ENCODE results near the gene PRSS38. TPM values are rescaled to one million over a fixed set of nuclear protein-coding genes. Genes with fewer than 3 reads are reported as not detected.

The PRSS38 gene
- total and polyA plus RNA-seq, 2 experiments from 2014 or later: not detected

- H3K36me3 Mint-ChIP-seq (ENCODE audit: low read depth): no peaks in the 10 kb centered on the region
- no peak for TF ChIP-seq EZH2phosphoT487 (IDR thresholded peaks at IDR 0.05; ENCODE audit: unreplicated experiment)
- TF ChIP-seq EZH2 (IDR thresholded peaks at IDR 0.05; ENCODE audit: low read depth, unreplicated experiment): no peak
- TF ChIP-seq JUNB (IDR thresholded peaks at IDR 0.05; ENCODE audit: unreplicated experiment): no peak
- TF ChIP-seq, protein P1, sequence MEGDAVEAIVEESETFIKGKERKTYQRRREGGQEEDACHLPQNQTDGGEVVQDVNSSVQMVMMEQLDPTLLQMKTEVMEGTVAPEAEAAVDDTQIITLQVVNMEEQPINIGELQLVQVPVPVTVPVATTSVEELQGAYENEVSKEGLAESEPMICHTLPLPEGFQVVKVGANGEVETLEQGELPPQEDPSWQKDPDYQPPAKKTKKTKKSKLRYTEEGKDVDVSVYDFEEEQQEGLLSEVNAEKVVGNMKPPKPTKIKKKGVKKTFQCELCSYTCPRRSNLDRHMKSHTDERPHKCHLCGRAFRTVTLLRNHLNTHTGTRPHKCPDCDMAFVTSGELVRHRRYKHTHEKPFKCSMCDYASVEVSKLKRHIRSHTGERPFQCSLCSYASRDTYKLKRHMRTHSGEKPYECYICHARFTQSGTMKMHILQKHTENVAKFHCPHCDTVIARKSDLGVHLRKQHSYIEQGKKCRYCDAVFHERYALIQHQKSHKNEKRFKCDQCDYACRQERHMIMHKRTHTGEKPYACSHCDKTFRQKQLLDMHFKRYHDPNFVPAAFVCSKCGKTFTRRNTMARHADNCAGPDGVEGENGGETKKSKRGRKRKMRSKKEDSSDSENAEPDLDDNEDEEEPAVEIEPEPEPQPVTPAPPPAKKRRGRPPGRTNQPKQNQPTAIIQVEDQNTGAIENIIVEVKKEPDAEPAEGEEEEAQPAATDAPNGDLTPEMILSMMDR (conservative IDR thresholded peaks at IDR 0.05; ENCODE audit: low read depth in 2 of 2): no peak
- TF ChIP-seq CREB1 (CRISPR knock-in tag; IDR thresholded peaks at IDR 0.05; ENCODE audit: low read depth): no peak
- TF ChIP-seq, protein P2, sequence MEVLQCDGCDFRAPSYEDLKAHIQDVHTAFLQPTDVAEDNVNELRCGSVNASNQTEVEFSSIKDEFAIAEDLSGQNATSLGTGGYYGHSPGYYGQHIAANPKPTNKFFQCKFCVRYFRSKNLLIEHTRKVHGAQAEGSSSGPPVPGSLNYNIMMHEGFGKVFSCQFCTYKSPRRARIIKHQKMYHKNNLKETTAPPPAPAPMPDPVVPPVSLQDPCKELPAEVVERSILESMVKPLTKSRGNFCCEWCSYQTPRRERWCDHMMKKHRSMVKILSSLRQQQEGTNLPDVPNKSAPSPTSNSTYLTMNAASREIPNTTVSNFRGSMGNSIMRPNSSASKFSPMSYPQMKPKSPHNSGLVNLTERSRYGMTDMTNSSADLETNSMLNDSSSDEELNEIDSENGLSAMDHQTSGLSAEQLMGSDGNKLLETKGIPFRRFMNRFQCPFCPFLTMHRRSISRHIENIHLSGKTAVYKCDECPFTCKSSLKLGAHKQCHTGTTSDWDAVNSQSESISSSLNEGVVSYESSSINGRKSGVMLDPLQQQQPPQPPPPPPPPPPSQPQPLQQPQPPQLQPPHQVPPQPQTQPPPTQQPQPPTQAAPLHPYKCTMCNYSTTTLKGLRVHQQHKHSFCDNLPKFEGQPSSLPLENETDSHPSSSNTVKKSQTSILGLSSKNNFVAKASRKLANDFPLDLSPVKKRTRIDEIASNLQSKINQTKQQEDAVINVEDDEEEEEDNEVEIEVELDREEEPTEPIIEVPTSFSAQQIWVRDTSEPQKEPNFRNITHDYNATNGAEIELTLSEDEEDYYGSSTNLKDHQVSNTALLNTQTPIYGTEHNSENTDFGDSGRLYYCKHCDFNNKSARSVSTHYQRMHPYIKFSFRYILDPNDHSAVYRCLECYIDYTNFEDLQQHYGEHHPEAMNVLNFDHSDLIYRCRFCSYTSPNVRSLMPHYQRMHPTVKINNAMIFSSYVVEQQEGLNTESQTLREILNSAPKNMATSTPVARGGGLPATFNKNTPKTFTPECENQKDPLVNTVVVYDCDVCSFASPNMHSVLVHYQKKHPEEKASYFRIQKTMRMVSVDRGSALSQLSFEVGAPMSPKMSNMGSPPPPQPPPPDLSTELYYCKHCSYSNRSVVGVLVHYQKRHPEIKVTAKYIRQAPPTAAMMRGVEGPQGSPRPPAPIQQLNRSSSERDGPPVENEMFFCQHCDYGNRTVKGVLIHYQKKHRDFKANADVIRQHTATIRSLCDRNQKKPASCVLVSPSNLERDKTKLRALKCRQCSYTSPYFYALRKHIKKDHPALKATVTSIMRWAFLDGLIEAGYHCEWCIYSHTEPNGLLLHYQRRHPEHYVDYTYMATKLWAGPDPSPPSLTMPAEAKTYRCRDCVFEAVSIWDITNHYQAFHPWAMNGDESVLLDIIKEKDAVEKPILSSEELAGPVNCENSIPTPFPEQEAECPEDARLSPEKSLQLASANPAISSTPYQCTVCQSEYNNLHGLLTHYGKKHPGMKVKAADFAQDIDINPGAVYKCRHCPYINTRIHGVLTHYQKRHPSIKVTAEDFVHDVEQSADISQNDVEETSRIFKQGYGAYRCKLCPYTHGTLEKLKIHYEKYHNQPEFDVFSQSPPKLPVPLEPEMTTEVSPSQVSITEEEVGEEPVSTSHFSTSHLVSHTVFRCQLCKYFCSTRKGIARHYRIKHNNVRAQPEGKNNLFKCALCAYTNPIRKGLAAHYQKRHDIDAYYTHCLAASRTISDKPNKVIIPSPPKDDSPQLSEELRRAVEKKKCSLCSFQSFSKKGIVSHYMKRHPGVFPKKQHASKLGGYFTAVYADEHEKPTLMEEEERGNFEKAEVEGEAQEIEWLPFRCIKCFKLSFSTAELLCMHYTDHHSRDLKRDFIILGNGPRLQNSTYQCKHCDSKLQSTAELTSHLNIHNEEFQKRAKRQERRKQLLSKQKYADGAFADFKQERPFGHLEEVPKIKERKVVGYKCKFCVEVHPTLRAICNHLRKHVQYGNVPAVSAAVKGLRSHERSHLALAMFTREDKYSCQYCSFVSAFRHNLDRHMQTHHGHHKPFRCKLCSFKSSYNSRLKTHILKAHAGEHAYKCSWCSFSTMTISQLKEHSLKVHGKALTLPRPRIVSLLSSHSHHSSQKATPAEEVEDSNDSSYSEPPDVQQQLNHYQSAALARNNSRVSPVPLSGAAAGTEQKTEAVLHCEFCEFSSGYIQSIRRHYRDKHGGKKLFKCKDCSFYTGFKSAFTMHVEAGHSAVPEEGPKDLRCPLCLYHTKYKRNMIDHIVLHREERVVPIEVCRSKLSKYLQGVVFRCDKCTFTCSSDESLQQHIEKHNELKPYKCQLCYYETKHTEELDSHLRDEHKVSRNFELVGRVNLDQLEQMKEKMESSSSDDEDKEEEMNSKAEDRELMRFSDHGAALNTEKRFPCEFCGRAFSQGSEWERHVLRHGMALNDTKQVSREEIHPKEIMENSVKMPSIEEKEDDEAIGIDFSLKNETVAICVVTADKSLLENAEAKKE (CRISPR knock-in tag; IDR thresholded peaks at IDR 0.05): no peak
- no peak for TF ChIP-seq NANOG (IDR thresholded peaks at IDR 0.05; ENCODE audit: borderline replicate concordance)
- no peak for TF ChIP-seq POLR2AphosphoS5 (IDR thresholded peaks at IDR 0.05; ENCODE audit: low read depth)
- TF ChIP-seq, protein P3, sequence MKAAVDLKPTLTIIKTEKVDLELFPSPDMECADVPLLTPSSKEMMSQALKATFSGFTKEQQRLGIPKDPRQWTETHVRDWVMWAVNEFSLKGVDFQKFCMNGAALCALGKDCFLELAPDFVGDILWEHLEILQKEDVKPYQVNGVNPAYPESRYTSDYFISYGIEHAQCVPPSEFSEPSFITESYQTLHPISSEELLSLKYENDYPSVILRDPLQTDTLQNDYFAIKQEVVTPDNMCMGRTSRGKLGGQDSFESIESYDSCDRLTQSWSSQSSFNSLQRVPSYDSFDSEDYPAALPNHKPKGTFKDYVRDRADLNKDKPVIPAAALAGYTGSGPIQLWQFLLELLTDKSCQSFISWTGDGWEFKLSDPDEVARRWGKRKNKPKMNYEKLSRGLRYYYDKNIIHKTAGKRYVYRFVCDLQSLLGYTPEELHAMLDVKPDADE (IDR thresholded peaks at IDR 0.05): no peak
- TF ChIP-seq ZNF114 (CRISPR knock-in tag; IDR thresholded peaks at IDR 0.05): no peak
- TF ChIP-seq STAT1 (IDR thresholded peaks at IDR 0.05; ENCODE audit: unreplicated experiment): no peak
- TF ChIP-seq ZNF331 (CRISPR knock-in tag; IDR thresholded peaks at IDR 0.05; ENCODE audit: low read depth): no peak
- TF ChIP-seq, protein P4, sequence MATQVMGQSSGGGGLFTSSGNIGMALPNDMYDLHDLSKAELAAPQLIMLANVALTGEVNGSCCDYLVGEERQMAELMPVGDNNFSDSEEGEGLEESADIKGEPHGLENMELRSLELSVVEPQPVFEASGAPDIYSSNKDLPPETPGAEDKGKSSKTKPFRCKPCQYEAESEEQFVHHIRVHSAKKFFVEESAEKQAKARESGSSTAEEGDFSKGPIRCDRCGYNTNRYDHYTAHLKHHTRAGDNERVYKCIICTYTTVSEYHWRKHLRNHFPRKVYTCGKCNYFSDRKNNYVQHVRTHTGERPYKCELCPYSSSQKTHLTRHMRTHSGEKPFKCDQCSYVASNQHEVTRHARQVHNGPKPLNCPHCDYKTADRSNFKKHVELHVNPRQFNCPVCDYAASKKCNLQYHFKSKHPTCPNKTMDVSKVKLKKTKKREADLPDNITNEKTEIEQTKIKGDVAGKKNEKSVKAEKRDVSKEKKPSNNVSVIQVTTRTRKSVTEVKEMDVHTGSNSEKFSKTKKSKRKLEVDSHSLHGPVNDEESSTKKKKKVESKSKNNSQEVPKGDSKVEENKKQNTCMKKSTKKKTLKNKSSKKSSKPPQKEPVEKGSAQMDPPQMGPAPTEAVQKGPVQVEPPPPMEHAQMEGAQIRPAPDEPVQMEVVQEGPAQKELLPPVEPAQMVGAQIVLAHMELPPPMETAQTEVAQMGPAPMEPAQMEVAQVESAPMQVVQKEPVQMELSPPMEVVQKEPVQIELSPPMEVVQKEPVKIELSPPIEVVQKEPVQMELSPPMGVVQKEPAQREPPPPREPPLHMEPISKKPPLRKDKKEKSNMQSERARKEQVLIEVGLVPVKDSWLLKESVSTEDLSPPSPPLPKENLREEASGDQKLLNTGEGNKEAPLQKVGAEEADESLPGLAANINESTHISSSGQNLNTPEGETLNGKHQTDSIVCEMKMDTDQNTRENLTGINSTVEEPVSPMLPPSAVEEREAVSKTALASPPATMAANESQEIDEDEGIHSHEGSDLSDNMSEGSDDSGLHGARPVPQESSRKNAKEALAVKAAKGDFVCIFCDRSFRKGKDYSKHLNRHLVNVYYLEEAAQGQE (IDR thresholded peaks at IDR 0.05; ENCODE audit: unreplicated experiment): no peak
- Histone ChIP-seq H3K27me3 (ENCODE audit: insufficient read depth) (no peaks in the 10 kb centered on the region), H2AFZ (no peak overlapping the region), H3K27ac (ENCODE audit: low read depth) (no peak overlapping the region), H3K9me2 (ENCODE audit: insufficient read depth) (no peaks in the 10 kb centered on the region), H3K36me3 (ENCODE audit: insufficient read depth) (no peaks in the 10 kb centered on the region), H3K4me1 (ENCODE audit: insufficient read depth) (no peaks in the 10 kb centered on the region), H3F3A (replicated peaks; ENCODE audit: low read depth) (no peaks in the 10 kb centered on the region), H3K4me2 (no peak overlapping the region), H4K20me1 (replicated peaks; ENCODE audit: insufficient read depth) (no peaks in the 10 kb centered on the region), H3K4me3 (no peak overlapping the region), H3K79me2 (replicated peaks; ENCODE audit: insufficient read depth) (no peaks in the 10 kb centered on the region)
- H3K4me1 Mint-ChIP-seq: no peaks in the 10 kb centered on the region
- peaks cover 13% of the 10 kb centered on the region for H3K27me3 Mint-ChIP-seq (ENCODE audit: insufficient read depth, low read depth, poor library complexity)
- no peak overlapping the region for H3K27ac Mint-ChIP-seq
- H3K9me3 Mint-ChIP-seq: peaks cover 10% of the 10 kb centered on the region
- ATAC-seq (no peak), DNase-seq (ENCODE audit: low spot score) (no peak)
- H3K4me3 Mint-ChIP-seq: no peak overlapping the region
Measured at GRCh38 chr1:227855687-227856086, 40.2 kb downstream of the PRSS38 start.
